ENCODE measurements around the gene IFNGR2.
"Not testable (repeated sequence)": the region's sequence is repeated elsewhere in the genome, so short reads cannot be mapped to it uniquely, and the experiment has no call there.

Gene IFNGR2

DNA sequence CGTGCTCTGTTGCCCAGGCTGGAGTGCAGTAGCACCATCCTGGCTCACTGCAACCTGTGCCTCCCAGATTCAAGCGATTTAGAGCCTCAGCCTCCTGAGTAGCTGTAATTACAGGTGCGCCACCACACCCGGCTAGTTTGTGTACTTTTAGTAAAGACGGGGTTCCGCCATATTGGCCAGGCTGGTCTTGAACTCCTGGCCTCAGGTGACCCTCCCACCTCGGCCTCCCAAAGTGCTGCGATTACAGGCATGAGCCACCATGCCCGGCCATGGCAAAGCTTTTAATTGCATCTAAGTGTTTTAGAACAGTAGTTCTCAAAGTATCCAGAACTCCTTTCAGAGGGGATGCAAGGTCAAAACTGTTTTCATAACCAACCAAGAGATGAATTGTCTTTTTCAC lies 25.1 kb upstream of the IFNGR2 start:
- no peak for DNase-seq

DNA sequence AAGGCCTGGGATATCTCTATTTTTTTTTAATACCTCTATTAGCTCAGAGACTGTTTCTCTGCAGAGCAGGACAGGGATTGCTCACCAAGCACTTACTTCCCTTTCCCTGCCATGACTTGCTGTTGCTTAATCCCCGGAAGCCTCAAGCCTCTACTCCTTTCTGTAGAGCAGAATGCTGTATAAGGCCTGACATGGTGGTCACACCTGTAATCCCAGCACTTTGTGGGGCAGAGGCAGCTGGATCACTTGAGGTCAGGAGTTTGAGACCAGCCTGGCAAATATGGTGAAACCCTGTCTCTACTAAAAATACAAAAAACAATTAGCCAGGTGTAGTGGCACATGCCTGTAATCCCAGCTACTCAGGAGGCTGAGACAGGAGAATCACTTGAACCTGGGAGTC lies 23.3 kb upstream of the IFNGR2 start:
- DNase-seq = peak; percentile 36

DNA sequence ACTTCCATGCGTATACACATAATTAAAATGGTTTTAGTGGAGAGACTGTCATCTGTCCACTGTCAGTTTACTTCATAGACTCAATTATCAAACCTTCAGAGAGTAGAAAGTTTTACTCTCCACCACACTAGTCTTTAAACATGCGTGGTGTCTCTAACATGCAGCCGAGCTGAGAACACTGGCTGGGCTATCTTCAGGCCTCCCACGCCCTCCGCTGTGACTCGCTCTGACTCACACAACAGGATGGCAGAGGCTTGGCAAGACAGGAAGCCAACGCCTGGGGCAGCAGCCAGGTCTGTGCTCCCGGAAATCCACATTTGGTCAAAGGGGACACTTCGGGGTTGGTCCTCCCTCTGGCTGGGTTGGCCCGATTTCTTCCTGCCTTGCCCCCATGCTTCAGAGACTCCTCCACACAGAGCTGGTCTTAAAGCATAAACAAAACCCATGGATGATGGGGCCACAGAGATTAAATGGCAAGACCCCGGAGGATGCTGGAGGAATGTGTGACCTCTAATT lies 22.7 kb upstream of the IFNGR2 start:
- DNase-seq = peak; percentile 91

DNA sequence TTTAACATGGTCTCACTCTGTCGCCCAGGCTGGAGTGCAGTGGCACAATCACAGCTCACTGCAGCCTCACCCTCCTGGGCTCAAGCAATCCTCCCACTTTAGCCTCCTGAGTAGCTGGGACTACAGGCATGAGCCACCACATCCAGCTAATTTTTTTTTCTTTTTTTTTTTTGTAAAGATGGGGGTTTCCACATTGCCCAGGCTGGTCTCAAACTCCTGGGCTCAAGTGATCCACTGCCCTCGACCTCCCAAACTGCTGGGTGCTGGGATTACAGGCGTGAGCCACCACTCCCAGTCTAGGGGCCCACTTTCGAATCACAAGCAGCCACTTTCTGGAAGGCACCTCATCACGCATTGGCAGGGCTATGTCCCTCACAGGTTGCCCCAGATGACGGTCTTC lies 21.8 kb upstream of the IFNGR2 start:
- not testable (repeated sequence) for DNase-seq

DNA sequence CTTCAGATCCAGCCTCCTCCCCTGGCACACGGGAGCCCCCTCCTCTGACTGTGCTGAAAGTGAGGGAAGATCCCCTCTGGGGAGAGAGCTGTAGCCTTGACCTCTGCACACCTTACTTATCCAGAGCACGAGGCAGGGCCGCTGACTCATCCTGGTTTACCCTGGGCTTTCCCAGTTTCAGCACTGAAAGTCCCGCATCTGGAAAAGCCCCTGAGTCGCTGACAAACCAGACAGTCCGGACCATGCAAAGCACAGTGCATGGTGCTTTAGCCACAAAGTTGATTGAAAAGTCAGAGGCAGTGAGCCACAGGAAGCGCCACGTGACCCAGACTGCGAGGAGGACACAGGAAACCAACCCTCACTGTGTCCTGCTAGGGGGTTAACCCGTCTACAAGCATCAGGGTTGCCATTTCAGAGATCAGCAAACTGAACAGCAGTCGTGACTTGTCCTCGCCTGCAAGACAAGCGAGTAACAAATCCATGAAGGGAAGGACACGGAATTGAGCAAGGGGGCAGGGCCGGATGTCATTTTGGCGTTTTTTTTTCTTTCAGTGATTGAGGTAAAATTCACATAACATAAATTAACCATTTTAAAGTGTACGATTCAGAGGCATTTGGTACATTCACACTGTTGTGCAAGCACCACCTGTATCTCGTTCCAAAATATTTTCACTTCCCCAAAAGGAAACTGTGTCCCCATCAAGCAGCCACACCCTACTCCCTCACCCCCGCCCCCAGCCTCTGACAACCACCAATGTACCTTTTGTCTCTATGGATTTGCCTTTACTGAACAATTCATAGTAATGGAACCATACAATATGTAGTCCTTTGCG lies 19.9 kb upstream of the IFNGR2 start:
- peak; percentile 71 for DNase-seq

DNA sequence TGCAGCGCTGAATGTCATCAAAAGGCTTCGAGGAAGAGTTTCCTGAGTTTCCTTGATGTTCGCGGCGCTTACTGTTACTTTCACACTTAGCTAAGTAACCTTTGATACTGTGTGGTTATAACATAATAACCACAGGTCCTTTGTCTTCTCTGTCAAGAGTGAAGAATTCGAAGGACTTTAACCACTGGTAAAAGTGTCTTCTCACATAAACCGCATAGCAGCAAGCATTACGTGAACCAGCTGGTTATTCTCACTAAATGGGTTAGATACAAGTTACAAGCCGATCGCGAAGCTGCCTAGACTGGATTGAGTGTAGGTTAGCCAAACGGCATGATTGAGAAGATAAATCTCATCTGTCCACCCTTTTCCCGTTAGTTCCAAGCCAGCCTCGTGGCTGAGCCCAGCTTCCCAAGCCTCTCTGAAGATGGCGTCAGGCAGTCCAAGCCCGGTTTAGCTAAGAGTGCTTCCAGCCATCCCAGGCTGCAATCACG lies 18.3 kb upstream of the IFNGR2 start:
- DNase-seq = peak; percentile 62

DNA sequence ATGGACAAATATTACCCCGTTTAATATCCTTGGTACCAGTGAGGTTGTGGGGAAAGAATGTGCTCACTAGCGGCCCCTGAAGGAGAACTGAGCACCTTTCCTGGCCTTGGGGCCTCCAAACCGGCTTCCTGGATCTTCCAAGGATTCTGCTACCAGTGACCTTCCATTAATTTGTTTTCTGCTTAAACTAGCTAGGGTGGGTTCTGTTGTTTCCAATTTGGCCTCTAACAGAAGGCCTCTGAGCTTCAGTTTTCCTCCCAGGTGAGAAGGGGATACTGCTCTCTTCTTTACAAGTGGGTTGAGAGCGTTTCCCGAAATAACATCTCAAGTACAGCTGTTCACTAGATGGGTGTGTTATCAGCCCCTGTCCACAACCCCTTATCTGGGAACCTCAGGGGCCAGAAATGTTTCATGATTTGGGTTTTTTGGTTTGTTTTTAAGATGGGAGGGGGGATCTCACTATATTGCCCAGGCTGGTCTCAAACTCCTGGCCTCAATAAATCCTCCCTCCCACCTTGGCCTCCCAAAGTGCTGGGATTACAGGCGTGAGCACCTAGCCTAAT lies 16.9 kb upstream of the IFNGR2 start:
- DNase-seq = no peak

DNA sequence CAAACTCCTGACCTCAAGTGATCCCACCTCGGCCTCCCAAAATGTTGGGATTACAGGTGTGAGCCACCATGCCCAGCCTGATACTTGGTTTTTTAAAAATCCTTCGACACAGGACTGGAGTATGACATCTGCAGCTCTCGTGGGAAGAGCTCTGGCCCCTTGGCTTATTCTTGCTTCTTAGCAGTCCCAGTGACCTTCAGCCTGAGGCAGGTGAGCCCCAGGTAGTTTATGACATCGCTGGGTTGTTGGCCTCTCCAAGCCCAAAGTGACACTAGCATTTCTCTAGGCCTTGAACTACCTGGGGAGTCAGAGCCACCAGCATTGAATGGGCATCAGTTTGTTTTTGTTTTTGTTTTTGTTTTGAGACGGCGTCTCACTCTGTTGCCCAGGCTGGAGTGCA lies 15.9 kb upstream of the IFNGR2 start:
- no peak for DNase-seq

DNA sequence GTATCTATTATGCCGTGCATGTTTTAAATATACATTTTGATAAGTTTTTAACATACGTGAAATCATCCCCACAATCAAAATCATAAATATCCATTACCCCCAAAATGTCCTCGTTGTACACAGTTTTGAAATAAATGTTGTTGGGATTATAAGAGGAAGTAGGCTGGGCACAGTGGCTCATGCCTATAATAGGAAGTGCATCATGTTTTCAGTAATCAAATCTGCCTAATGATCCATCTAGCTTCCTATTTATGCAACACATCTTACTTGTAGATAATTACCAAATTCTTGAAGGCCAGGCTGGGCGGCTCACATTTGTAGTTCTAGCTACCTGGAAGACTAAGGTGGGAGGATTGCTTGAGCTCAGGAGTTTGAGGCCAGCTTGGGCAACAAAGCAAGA lies 15.0 kb upstream of the IFNGR2 start:
- no peak for DNase-seq

DNA sequence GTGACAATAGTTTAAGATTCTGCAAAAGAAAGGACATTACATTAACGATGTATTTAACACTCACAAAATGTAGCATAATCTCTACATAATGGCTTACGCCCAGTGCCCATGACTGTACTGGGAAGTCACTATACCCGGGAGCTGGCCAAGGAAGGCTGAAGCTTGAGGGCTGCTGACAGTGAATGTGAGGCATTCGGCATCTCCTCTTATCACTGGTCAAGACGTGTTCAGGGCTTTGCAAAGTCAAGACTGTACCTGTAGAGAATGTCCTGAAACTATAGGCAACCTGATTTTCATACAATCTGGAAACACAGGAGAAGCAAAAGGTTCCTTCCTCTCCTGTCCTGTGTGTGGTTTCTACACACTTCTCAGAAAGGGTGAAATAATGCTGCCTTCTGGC lies 12.7 kb upstream of the IFNGR2 start:
- DNase-seq = no peak

DNA sequence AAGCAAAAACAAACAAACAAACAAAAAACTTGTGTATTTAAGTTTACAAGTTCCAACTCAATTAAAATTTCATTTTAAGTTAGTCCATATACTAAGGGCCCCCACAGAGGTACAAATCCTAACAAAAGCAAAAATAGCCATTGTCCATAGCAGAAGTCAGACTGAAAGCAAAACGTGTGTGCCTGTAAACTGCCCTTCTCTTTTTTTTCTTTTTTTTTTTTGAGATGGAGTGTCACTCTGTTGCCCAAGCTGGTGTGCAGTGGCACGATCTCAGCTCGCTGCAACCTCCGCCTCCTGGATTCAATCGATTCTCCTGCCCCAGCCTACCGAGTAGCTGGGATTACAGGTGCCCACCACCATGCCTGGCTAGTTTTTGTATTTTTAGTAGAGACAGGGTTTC lies 11.6 kb upstream of the IFNGR2 start:
- DNase-seq = no peak

DNA sequence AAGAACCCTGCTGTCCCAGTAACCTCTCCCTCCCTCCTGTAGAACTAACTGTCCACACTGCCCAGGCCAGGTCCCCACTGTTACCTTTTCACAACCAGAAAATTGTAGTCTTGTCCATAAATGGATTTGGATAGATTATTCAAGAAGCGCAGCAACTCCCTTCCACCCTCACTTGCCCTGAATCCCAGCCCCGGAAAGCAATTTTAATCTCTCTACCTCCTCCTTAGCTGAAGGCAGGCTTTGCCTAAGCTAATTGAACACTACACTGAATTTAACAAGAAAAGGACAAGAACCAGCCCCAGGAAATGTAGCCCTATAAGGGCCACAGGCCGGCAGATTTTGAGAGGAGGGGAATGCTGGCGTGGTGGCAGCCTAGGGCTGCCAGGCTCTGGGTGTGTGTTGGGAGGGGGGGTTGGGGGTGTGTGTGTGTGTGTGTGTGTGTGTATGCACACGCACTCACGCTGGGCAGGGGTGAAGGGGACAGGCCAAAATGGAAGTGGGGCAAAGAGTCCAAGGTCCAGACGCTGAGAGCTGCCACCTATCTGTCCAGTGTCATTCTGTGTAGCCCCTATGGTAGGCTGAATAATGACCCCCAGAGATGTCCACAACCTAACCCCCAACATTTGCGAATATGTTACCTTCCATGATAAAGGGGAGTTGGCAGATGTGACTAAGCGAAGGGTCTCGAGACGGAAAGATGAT lies 10.8 kb upstream of the IFNGR2 start:
- DNase-seq = no peak

DNA sequence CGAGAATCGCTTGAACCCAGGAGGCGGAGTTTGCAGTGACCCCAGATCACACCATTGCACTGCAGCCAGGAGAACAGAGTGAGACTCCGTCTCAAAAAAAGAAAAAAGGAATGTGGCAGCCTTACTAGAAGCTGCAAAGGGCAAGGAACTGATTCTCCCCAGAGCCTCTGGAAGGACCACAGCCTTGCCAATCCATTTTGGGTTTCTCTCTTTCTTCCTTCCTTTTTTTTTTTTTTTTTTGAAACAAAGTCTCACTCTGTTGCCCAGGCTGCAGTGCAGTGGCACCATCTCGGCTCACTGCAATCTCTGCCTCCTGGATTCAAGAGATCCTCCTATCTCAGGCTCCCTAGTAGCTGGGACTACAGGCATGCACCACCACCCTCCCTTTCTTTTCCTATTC lies 9.9 kb upstream of the IFNGR2 start:
- DNase-seq = no peak

DNA sequence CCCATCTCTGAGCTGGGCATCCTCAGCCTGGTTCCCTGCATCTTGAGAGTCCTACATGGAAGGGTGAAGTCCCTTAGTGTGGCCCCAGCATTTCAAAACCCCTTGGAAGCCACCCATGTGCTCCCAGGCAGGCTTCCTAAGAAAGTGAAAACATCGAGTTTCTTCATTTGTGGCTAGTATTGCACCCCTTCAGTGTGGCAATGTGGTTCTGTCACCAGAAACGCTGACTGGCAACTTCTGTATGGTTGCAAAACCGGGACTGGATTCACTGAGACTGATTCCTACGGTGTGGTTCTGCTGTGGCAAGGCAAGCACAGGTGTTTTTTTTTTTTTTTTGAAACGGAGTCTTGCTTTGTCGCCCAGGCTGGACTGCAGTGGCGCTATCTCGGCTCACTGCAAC lies 9.0 kb upstream of the IFNGR2 start:
- DNase-seq = no peak

DNA sequence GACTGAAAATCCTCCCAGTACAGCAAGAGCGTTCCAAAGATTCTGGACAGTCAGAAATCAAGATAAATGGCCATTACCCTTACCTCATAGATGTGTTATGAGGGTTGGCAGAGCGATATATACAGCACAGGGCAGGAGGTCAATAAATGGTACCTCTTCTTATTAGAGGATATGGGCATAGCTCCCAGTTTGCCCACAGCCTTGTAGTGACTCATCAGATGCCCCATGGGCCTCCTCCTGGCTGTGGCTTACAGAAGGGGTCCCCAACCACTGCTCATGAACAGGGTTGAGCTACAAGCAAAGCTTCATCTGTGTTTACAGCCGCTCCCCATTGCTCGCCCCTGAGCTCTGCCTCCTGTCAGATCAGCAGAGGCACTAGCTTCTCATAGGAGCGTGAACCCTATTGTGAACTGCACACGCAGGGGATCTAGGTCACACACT lies 7.3 kb upstream of the IFNGR2 start:
- DNase-seq = no peak

DNA sequence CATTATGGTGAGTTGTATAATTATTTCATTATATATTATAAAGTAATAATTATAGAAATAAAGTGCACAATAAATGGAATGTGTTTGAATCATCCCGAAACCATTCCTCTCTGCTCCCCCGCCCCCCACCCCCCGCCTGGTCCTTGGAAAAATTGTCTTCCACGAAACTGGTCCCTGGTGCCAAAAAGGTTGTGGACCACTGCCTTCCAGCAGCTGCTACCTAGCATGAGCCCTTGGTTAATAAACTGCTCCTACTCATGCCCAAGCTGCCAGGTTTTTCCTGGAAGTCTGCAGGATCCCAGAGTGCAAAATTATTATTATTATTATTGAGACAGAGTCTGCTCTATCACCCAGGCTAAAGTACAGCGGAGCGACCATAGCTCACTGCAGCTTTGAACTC lies 6.8 kb upstream of the IFNGR2 start:
- no peak for DNase-seq

DNA sequence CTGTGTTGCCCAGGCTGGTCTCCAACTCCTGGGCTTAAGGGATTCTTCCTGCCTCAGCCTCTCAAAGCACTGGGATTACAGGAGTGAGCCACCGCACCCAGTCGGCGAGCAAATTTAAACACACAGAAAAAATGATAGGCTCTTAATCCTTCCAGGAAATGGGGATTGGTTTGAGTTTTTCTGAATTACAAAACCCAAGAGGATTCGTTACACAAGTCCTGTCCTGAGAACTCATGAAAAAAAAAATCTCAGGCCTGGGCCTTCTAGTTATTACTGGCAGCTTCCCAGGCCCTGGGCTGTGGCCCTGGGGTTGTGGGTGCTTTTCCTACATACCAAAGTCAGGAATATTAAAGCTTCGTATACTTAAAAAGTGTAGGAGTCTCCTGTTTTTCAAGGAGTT lies 6.3 kb upstream of the IFNGR2 start:
- no peak for DNase-seq

DNA sequence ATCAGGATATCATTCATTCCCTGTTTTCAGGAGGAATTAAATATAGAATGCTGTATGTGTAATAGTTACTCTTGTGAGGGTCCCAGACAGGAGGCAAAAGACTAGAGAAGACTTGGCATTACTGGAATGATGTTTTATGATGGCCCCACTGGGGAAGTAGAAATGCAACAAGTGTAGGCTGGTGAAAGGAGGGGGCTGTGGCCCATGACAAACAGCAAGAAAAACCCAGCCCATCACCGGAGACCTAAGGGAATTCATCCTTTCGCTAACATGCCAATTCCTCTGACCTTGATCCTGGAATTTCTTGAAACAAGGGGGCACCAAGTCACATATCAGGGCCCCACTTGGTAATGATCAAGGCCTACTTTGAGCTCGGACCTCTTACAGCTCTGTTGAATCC lies 5.5 kb upstream of the IFNGR2 start:
- DNase-seq = no peak

DNA sequence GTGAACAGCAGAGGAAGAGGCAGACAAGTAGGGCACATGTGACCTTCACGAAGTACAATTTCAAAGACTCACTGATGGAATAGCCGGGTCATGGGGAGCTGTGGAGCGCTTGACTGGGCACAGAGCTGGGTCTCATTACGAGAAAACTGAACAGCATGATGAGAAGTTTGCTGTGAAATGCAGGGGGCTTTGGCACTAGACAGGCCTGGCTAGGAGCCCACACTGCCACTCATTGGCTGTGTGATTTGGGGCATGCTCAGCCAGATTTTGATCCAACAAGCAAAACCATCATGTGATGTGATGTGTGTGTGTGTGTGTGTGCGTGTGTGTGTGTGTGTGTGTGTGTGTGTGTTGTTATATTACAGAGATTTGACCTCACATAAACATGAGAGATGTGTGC lies 4.9 kb upstream of the IFNGR2 start:
- no peak for DNase-seq

DNA sequence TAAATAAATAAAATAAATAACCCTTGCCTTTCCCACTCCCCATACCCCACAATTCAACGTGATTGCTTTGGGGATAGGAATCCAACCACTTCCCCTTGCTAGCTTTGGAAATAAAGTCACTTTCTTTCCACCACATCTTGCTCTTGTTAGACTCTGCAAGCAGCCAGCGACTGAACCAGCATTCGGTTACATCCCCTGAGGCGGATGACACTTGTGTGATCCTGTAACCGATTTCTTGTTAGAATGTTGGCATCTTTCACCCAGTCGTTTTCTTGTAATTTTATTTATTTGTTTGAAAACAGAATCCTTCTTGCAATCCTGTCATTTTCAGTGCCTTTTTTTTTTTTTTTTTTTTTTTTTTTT lies 1.6 kb upstream of the IFNGR2 start:
- no peak for DNase-seq

DNA sequence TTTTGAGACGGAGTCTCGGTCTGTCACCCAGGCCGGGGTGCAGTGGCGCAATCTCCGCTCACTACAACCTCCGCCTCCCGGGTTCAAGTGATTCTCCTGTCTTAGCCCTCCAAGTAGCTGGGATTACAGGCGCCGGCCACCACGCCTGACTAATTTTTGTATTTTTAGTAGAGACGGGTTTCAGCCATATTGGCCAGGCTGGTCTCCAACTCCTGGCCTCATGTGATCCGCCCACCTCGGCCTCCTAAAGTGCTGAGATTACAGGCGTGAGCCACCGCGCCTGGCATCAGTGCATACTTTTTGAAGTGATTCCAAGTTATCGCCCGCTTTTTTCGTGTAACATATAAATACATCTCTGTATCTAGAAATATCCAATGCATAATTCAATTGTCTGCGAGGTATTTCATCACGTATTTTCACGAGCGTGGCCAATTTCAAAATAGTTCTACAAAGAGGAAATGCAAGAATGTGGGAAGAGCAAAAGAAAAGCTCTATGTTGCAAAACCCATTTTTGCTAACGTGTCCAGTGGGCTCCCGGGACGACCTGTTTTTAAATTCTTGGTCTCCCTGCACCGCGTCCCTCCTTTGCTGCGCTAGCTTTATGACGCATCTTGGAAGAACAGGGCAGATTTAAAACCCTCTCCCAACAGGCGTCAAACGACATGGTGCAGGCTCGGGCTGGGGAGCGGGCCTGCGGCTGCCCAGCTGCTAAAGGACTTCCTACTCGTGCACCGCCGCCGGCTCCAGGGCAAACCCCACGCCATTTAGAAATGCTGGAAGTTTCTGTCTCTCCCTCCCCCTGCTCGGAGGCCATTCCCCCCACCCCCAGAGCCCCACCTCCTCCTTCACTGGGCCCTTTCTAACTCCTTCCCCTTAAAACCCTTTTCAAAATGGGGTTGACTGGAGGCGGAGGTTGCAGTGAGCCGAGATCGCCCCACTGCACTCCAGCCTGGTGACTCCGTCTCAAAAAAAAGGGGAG lies 923 bp upstream of the IFNGR2 start:
- peak; percentile 37 for DNase-seq

DNA sequence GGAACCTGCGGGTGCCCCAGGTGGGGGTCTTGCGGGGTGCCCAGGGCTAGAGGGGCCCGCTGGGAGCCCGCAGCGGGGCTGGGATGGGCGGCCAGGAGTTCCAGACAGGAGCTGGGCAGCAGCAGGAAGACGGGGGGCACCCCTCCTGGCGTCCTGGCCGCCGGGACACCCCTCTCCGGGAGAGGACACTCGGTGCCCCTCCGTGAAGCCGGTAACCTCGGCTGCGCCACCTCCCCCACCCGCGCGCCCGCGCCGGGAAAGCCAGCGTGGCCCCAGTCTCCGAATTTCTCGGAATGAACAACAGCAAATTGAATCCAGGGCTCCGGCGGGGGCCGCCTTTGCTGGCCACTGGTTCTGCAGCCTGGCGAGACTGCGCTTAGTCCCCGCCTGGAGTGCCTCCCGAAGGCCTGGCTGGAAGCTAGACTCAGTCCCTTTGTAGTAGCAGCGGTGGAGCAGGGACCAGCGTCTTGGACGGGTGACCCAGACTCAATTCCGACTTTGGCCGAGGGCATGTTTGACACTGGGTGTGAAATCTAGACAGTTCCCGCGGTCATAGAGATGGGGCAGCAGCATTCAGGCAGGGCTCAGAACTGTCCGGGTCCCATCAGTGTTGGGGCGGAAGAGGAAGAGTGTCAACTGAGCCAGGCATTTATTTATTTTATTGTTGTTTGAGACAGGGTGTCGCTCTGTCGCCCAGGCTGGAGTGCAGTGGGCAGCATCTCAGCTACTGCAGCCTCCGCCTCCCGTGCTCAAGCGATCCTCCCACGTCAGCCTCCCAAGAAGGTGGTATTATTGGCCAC lies 773 bp downstream of the IFNGR2 start:
- DNase-seq = peak; percentile 49

Measured in CD4-positive, alpha-beta T cell treated with Interleukin-17A for 4 hours (primary cell).